Measurements from ENCODE around the gene NEDD4L. TPM values are rescaled to one million over a fixed set of nuclear protein-coding genes. Genes with fewer than 3 reads are reported as not detected.

Gene NEDD4L
- total and polyA plus RNA-seq, 2 donors (not counting 1 experiment from before 2014, with no cell fraction given) = 10.3 to 25.7 TPM

- H3K36me3 ChIP-seq (replicated peaks in 1 of 2; ENCODE audit: control extremely low read depth in 1 of 2, control insufficient read depth in 1 of 2, extremely low read depth in 1 of 2, insufficient read depth in 2 of 2, low read length in 1 of 2) = no peaks in the 10 kb centered on the region
- Mint-ChIP-seq H3K9me3 (ENCODE audit: insufficient read depth) (no peaks in the 10 kb centered on the region), H3K4me3 (no peak overlapping the region), H3K27me3 (peaks cover 3% of the 10 kb centered on the region), H3K4me1 (no peaks in the 10 kb centered on the region), H3K27ac (no peak overlapping the region)
- no peaks in the 10 kb centered on the region for H3K9me3 ChIP-seq (ENCODE audit: control extremely low read depth in 1 of 3, control insufficient read depth in 2 of 3, insufficient read depth in 1 of 3, low read length in 2 of 3)
- H3K4me2 ChIP-seq (replicated peaks; ENCODE audit: low read depth, low read length, poor library complexity, severe bottlenecking) = no peak overlapping the region
- H2AFZ ChIP-seq (ENCODE audit: insufficient read depth, low read depth, low read length, poor library complexity, severe bottlenecking) = no peak overlapping the region
- H3K27me3 ChIP-seq (replicated peaks in 1 of 4; ENCODE audit: control extremely low read depth in 1 of 4, control insufficient read depth in 3 of 4, insufficient read depth in 4 of 4, low read length in 3 of 4) = no peaks in the 10 kb centered on the region
- no peak overlapping the region for H3K9ac ChIP-seq (ENCODE audit: low read length)
- H4K20me1 ChIP-seq (ENCODE audit: control insufficient read depth, insufficient read depth, low read length, poor library complexity, severe bottlenecking) = no peaks in the 10 kb centered on the region
- ATAC-seq (ENCODE audit: low read depth) (no peak), DNase-seq (no peak)
- no peak overlapping the region for H3K4me3 ChIP-seq (ENCODE audit: control extremely low read depth in 1 of 5, extremely low read depth in 1 of 5, insufficient read depth in 1 of 5, low read depth in 2 of 5, low read length in 4 of 5)
- no peak for TF ChIP-seq CTCF (IDR thresholded peaks at IDR 0.05)
- TF ChIP-seq EZH2 (IDR thresholded peaks at IDR 0.05; ENCODE audit: borderline replicate concordance, insufficient read depth, low read depth, low read length, poor library complexity, severe bottlenecking) = no peak
- WGBS (ENCODE audit: insufficient coverage) = 86% methylated on average over 6 of the region's 6 CpGs
- intact Hi-C loops (cut with micrococcal nuclease) = no loop called here
- POLR2A ChIA-PET = no interaction called here
- no peaks in the 10 kb centered on the region for H3K4me1 ChIP-seq (ENCODE audit: control insufficient read depth in 2 of 2, insufficient read depth in 2 of 2, low read length in 2 of 2)
- no peaks in the 10 kb centered on the region for H3K79me2 ChIP-seq (ENCODE audit: control insufficient read depth, insufficient read depth, low read length)
- H3K27ac ChIP-seq (ENCODE audit: low read length in 2 of 2) = no peak overlapping the region
- CTCF ChIA-PET = no interaction called here
Measured at GRCh38 chr18:58429442-58429841, 385.4 kb downstream of the NEDD4L start.

- Histone ChIP-seq H3K9me3 (ENCODE audit: control extremely low read depth in 1 of 3, control insufficient read depth in 2 of 3, insufficient read depth in 1 of 3, low read length in 2 of 3) (no peaks in the 10 kb centered on the region), H3K27me3 (replicated peaks in 1 of 4; ENCODE audit: control extremely low read depth in 1 of 4, control insufficient read depth in 3 of 4, insufficient read depth in 4 of 4, low read length in 3 of 4) (no peaks in the 10 kb centered on the region), H3K4me3 (ENCODE audit: control extremely low read depth in 1 of 5, extremely low read depth in 1 of 5, insufficient read depth in 1 of 5, low read depth in 2 of 5, low read length in 4 of 5) (no peak overlapping the region), H3K4me2 (replicated peaks; ENCODE audit: low read depth, low read length, poor library complexity, severe bottlenecking) (no peak overlapping the region), H2AFZ (ENCODE audit: insufficient read depth, low read depth, low read length, poor library complexity, severe bottlenecking) (no peak overlapping the region), H4K20me1 (ENCODE audit: control insufficient read depth, insufficient read depth, low read length, poor library complexity, severe bottlenecking) (no peaks in the 10 kb centered on the region), H3K79me2 (ENCODE audit: control insufficient read depth, insufficient read depth, low read length) (no peaks in the 10 kb centered on the region), H3K9ac (ENCODE audit: low read length) (no peak overlapping the region), H3K36me3 (replicated peaks in 1 of 2; ENCODE audit: control extremely low read depth in 1 of 2, control insufficient read depth in 1 of 2, extremely low read depth in 1 of 2, insufficient read depth in 2 of 2, low read length in 1 of 2) (no peaks in the 10 kb centered on the region), H3K27ac (ENCODE audit: low read length in 2 of 2) (no peak overlapping the region), H3K4me1 (ENCODE audit: control insufficient read depth in 2 of 2, insufficient read depth in 2 of 2, low read length in 2 of 2) (no peaks in the 10 kb centered on the region)
- TF ChIP-seq CTCF (IDR thresholded peaks at IDR 0.05) (no peak), EZH2 (IDR thresholded peaks at IDR 0.05; ENCODE audit: borderline replicate concordance, insufficient read depth, low read depth, low read length, poor library complexity, severe bottlenecking) (no peak)
- ATAC-seq (ENCODE audit: low read depth) = no peak
- H3K4me3 Mint-ChIP-seq = no peak overlapping the region
- no peaks in the 10 kb centered on the region for H3K27me3 Mint-ChIP-seq
- intact Hi-C loops (cut with micrococcal nuclease) = no loop called here
- no peaks in the 10 kb centered on the region for H3K4me1 Mint-ChIP-seq
- CTCF ChIA-PET = interaction anchor here (0.9 kb wide), 1 partner anchor 8 kb away, joined by 3 read pairs; no protein-coding TSS in a partner anchor
- H3K27ac Mint-ChIP-seq = no peak overlapping the region
- H3K9me3 Mint-ChIP-seq (ENCODE audit: insufficient read depth) = no peaks in the 10 kb centered on the region
- POLR2A ChIA-PET = no interaction called here
- no peak for DNase-seq
- 92% methylated on average over 5 of the region's 5 CpGs for WGBS (ENCODE audit: insufficient coverage)
Measured at GRCh38 chr18:58431215-58431614, 387.2 kb downstream of the NEDD4L start.

Measured in B cell (primary cell).